ENCODE data around the gene SHKBP1. TPM values are rescaled to one million over a fixed set of nuclear protein-coding genes. Genes with fewer than 3 reads are reported as not detected.

The SHKBP1 gene
- total and polyA plus RNA-seq, 2 of the 8 experiments (the other 6 are each of a cell fraction or from before 2014, with no cell fraction given), result 74.6 to 98.8 TPM

- no peak for TF ChIP-seq CHD7 (IDR thresholded peaks at IDR 0.05; ENCODE audit: insufficient replicate concordance, low read length)
- TF ChIP-seq SP4 (IDR thresholded peaks at IDR 0.05; ENCODE audit: low read length), result no peak
- no peak for TF ChIP-seq TCF12 (IDR thresholded peaks at IDR 0.05; ENCODE audit: low read depth, low read length)
- TF ChIP-seq MAFK (IDR thresholded peaks at IDR 0.05; ENCODE audit: low read depth, low read length), result no peak
- TF ChIP-seq JUND (IDR thresholded peaks at IDR 0.05; ENCODE audit: low read length), result no peak
- TF ChIP-seq SRF (IDR thresholded peaks at IDR 0.05; ENCODE audit: low read depth, low read length), result no peak
- TF ChIP-seq BACH1 (IDR thresholded peaks at IDR 0.05; ENCODE audit: low read length), result no peak
- TF ChIP-seq CBX8 (IDR thresholded peaks at IDR 0.05; ENCODE audit: borderline replicate concordance, low read depth, low read length), result no peak
- no peak for TF ChIP-seq NANOG (IDR thresholded peaks at IDR 0.05; ENCODE audit: insufficient read depth, low read depth, low read length, poor library complexity, severe bottlenecking)
- no peak for TF ChIP-seq SP2 (IDR thresholded peaks at IDR 0.05; ENCODE audit: low read length)
- TF ChIP-seq BCL11A (IDR thresholded peaks at IDR 0.05; ENCODE audit: low read depth in 2 of 2, low read length in 2 of 2), result no peak
- TF ChIP-seq SUZ12 (IDR thresholded peaks at IDR 0.05; ENCODE audit: low read length), result no peak
- no peak for TF ChIP-seq CEBPB (IDR thresholded peaks at IDR 0.05; ENCODE audit: low read depth, low read length)
- no peak for TF ChIP-seq POLR2A (IDR thresholded peaks at IDR 0.05; ENCODE audit: control extremely low read depth in 1 of 2, low read depth in 2 of 2, low read length in 2 of 2)
Observed at GRCh38 chr19:40550951-40551350, 25.7 kb upstream of the SHKBP1 start (continued).
